HL-60/S4 treated with retinoic acid at 250 ng/mL for 4 days and 3 days (cell line): ENCODE data around the gene COLEC11.
"Not testable (repeated sequence)": the region's sequence is repeated elsewhere in the genome, so short reads cannot be mapped to it uniquely, and the experiment has no call there.

Experiments used
- in situ Hi-C: fragments of 300-500 bp; cut with MboI; formaldehyde crosslinking; loops from 2 replicates; pipeline ENCODE4 v1.7.0; 2022; ENCODE audit warnings: low sequenced_read_pairs

The COLEC11 gene

GRCh38 chr2:3622967-3623366, 28.1 kb downstream of the COLEC11 start:
- in situ Hi-C loops = no loop called here

- in situ Hi-C loops = no loop called here
These were observed 29.3 kb downstream of the COLEC11 start for GRCh38 chr2:3624059-3624794.

- in situ Hi-C loops = no loop called here
These were observed 30.3 kb downstream of the COLEC11 start for GRCh38 chr2:3625186-3625585.

GRCh38 chr2:3626118-3626811, 31.4 kb downstream of the COLEC11 start:
- in situ Hi-C loops = no loop called here

GRCh38 chr2:3626812-3627499, 32.0 kb downstream of the COLEC11 start:
- in situ Hi-C loops = no loop called here

GRCh38 chr2:3627500-3628100, 32.7 kb downstream of the COLEC11 start:
- in situ Hi-C loops = no loop called here

- in situ Hi-C loops = no loop called here
These were observed 33.3 kb downstream of the COLEC11 start for GRCh38 chr2:3628241-3628679.

GRCh38 chr2:3628800-3629199, 33.9 kb downstream of the COLEC11 start:
- in situ Hi-C loops = no loop called here

- in situ Hi-C loops = no loop called here
These were observed 35.7 kb downstream of the COLEC11 start for GRCh38 chr2:3630631-3631030.

- in situ Hi-C loops = no loop called here
These were observed 36.4 kb downstream of the COLEC11 start for GRCh38 chr2:3631161-3631850.

GRCh38 chr2:3631851-3632659, 37.1 kb downstream of the COLEC11 start:
- in situ Hi-C loops = no loop called here

- in situ Hi-C loops = no loop called here
These were observed 38.4 kb downstream of the COLEC11 start for GRCh38 chr2:3633089-3633981.

- in situ Hi-C loops = no loop called here
These were observed 39.2 kb downstream of the COLEC11 start for GRCh38 chr2:3633982-3634595.

GRCh38 chr2:3634596-3635121, 39.7 kb downstream of the COLEC11 start:
- in situ Hi-C loops = no loop called here

GRCh38 chr2:3635171-3635974, 40.5 kb downstream of the COLEC11 start:
- in situ Hi-C loops = no loop called here

- in situ Hi-C loops = not testable (repeated sequence)
These were observed 41.0 kb downstream of the COLEC11 start for GRCh38 chr2:3635975-3636327.

- in situ Hi-C loops = no loop called here
These were observed 41.8 kb downstream of the COLEC11 start for GRCh38 chr2:3636586-3637310.
